Mesenchymal stem cell (in vitro differentiated cells and primary cell): ENCODE measurements around the gene C2orf81.

Experiments used
- DNase-seq: peaks from one replicate; pipeline ENCODE4 v3.0.0-alpha.2; 2013
- H2AFZ ChIP-seq: one replicate; pipeline ENCODE4 v1.6.1; 2013; ENCODE audit warnings: low read depth, mild to moderate bottlenecking, control low read depth, inconsistent platforms, low read length, moderate library complexity
- H2AK5ac ChIP-seq: 2 replicates; pipeline ENCODE4 v1.6.1; 2013; ENCODE audit warnings: low read length, moderate library complexity, mild to moderate bottlenecking, inconsistent platforms; ENCODE audit not compliant: severe bottlenecking
- H2BK120ac ChIP-seq: one replicate; pipeline ENCODE4 v1.6.1; 2013; ENCODE audit warnings: low read depth, mild to moderate bottlenecking, inconsistent platforms, low read length, moderate library complexity
- H2BK12ac ChIP-seq, 2 experiments: one replicate each; pipeline ENCODE4 v1.6.1; 2013; ENCODE audit warnings: inconsistent platforms in 2 of 2, low read length in 2 of 2, mild to moderate bottlenecking in 2 of 2, moderate library complexity in 2 of 2, control low read depth in 1 of 2
- H2BK15ac ChIP-seq: one replicate; pipeline ENCODE4 v1.6.1; 2013; ENCODE audit warnings: mild to moderate bottlenecking, low read depth, inconsistent platforms; ENCODE audit not compliant: poor library complexity, severe bottlenecking
- H2BK5ac ChIP-seq: 2 replicates; pipeline ENCODE4 v1.6.1; 2013; ENCODE audit warnings: low read depth, mild to moderate bottlenecking, low read length, control low read depth, inconsistent platforms; ENCODE audit not compliant: poor library complexity, severe bottlenecking
- H3K14ac ChIP-seq, 2 experiments: one replicate each; pipeline ENCODE4 v1.6.1; 2013; ENCODE audit warnings: inconsistent platforms in 2 of 2, low read length in 2 of 2, control low read depth in 1 of 2, mild to moderate bottlenecking in 1 of 2, moderate library complexity in 1 of 2
- H3K18ac ChIP-seq, 2 experiments: one replicate each; pipeline ENCODE4 v1.6.1; 2013; ENCODE audit warnings: inconsistent platforms in 2 of 2, low read length in 2 of 2, control low read depth in 1 of 2, low read depth in 1 of 2, mild to moderate bottlenecking in 1 of 2
- H3K23ac ChIP-seq, 2 experiments: one replicate each; pipeline ENCODE4 v1.6.1; 2013; ENCODE audit warnings: inconsistent platforms in 2 of 2, low read length in 2 of 2, mild to moderate bottlenecking in 2 of 2, moderate library complexity in 2 of 2, control low read depth in 1 of 2
- H3K27ac ChIP-seq: 2 replicates; pipeline ENCODE4 v1.5.1; 2013; ENCODE audit warnings: mild to moderate bottlenecking, moderate library complexity, low read length, control low read depth, inconsistent platforms; ENCODE audit not compliant: poor library complexity, severe bottlenecking
- H3K27me3 ChIP-seq, 2 experiments: 2 replicates each; pipeline versions ENCODE4 v1.6.1 to v1.7.0; 2013; ENCODE audit warnings: low read length in 2 of 2, mild to moderate bottlenecking in 2 of 2, moderate library complexity in 2 of 2, control low read depth in 1 of 2, inconsistent platforms in 1 of 2; ENCODE audit not compliant: control insufficient read depth in 1 of 2, insufficient read depth in 1 of 2
- H3K36me3 ChIP-seq, 2 experiments: 2 replicates each; pipeline versions ENCODE4 v1.6.1 to v1.7.0; 2013; ENCODE audit warnings: low read length in 2 of 2, control low read depth in 1 of 2, inconsistent platforms in 1 of 2, low read depth in 1 of 2, mild to moderate bottlenecking in 1 of 2; ENCODE audit not compliant: insufficient read depth in 2 of 2, control insufficient read depth in 1 of 2
- H3K4ac ChIP-seq, 2 experiments: one replicate each; pipeline ENCODE4 v1.6.1; 2013; ENCODE audit warnings: inconsistent platforms in 2 of 2, low read length in 2 of 2, mild to moderate bottlenecking in 2 of 2, moderate library complexity in 2 of 2, control low read depth in 1 of 2, low read depth in 1 of 2
- H3K4me1 ChIP-seq: 2 replicates; pipeline ENCODE4 v1.6.1; 2013; ENCODE audit warnings: low read depth, low read length, control low read depth; ENCODE audit not compliant: control insufficient read depth, insufficient read depth
- H3K4me2 ChIP-seq: 2 replicates; pipeline ENCODE4 v1.6.1; 2013; ENCODE audit warnings: low read length, mild to moderate bottlenecking, inconsistent platforms; ENCODE audit not compliant: poor library complexity, severe bottlenecking
- H3K4me3 ChIP-seq, 2 experiments: 2 replicates each; pipeline versions ENCODE4 v1.5.1 to v1.7.0; 2013; ENCODE audit warnings: low read length in 2 of 2, mild to moderate bottlenecking in 2 of 2, control low read depth in 1 of 2, low read depth in 1 of 2; ENCODE audit not compliant: insufficient read depth in 1 of 2
- H3K79me1 ChIP-seq: replicated peaks from 2 replicates; pipeline ENCODE4 v1.6.1; 2013; ENCODE audit warnings: mild to moderate bottlenecking, control low read depth, low read length, inconsistent platforms; ENCODE audit not compliant: poor library complexity, severe bottlenecking
- H3K9ac ChIP-seq: 2 replicates; pipeline ENCODE4 v1.7.0; 2013; ENCODE audit warnings: mild to moderate bottlenecking, low read length, moderate library complexity
- H3K9me3 ChIP-seq: 2 replicates; pipeline ENCODE4 v1.7.0; 2013; ENCODE audit warnings: mild to moderate bottlenecking, low read length; ENCODE audit not compliant: control insufficient read depth
- H4K8ac ChIP-seq: one replicate; pipeline ENCODE4 v1.6.1; 2013; ENCODE audit warnings: inconsistent platforms, mild to moderate bottlenecking, low read length, moderate library complexity
- H4K91ac ChIP-seq: one replicate; pipeline ENCODE4 v1.6.1; 2013; ENCODE audit warnings: mild to moderate bottlenecking, low read length, inconsistent platforms
- WGBS: methylation state at CpG from one replicate; pipeline ENCODE4 v1.1.7; 2013; ENCODE audit warnings: mixed read lengths; 5-methylcytosine and 5-hydroxymethylcytosine counted together

Gene C2orf81

GRCh38 chr2:74427551-74427950, 6.1 kb upstream of the C2orf81 start:
- H2BK5ac ChIP-seq = no peak overlapping the region
- H3K4me1 ChIP-seq = peaks cover 14% of the 10 kb centered on the region
- no peak overlapping the region for H2BK120ac ChIP-seq
- H2BK15ac ChIP-seq = no peak overlapping the region
- H3K4ac ChIP-seq = no peak overlapping the region
- H3K14ac ChIP-seq = no peak overlapping the region
- H3K23ac ChIP-seq = no peak overlapping the region
- no peak overlapping the region for H3K18ac ChIP-seq
- H3K27me3 ChIP-seq = no peaks in the 10 kb centered on the region
- H3K27ac ChIP-seq = no peak overlapping the region
- no peak overlapping the region for H2AK5ac ChIP-seq
- H3K36me3 ChIP-seq = peaks cover 65 to 71% of the 10 kb centered on the region in 2 experiments
- DNase-seq = no peak
- H2AFZ ChIP-seq = no peak overlapping the region
- no peak overlapping the region for H3K4me3 ChIP-seq
- H3K4me2 ChIP-seq = no peak overlapping the region
- H3K79me1 ChIP-seq = peaks cover 13% of the 10 kb centered on the region
- 94% methylated on average over 3 of the region's 3 CpGs for WGBS
- no peaks in the 10 kb centered on the region for H3K9me3 ChIP-seq
- H4K91ac ChIP-seq = no peak overlapping the region
- H2BK12ac ChIP-seq = no peak overlapping the region
- H3K9ac ChIP-seq = no peak overlapping the region
- H4K8ac ChIP-seq = no peak overlapping the region

- H3K79me1 ChIP-seq = peaks cover 5% of the 10 kb centered on the region
- H3K4me2 ChIP-seq = no peak overlapping the region
- no peak overlapping the region for H2AK5ac ChIP-seq
- H3K4ac ChIP-seq = no peak overlapping the region
- H3K9me3 ChIP-seq = no peaks in the 10 kb centered on the region
- no peak overlapping the region for H2BK5ac ChIP-seq
- no peak for DNase-seq
- H3K27me3 ChIP-seq = no peaks in the 10 kb centered on the region
- no peak overlapping the region for H3K4me3 ChIP-seq
- H3K18ac ChIP-seq = no peak overlapping the region
- no peak overlapping the region for H4K91ac ChIP-seq
- H3K9ac ChIP-seq = no peak overlapping the region
- peaks cover 18% of the 10 kb centered on the region for H3K4me1 ChIP-seq
- no peak overlapping the region for H3K27ac ChIP-seq
- H2BK15ac ChIP-seq = no peak overlapping the region
- no peak overlapping the region for H3K14ac ChIP-seq
- 89% methylated on average over 14 of the region's 14 CpGs for WGBS
- H4K8ac ChIP-seq = no peak overlapping the region
- no peak overlapping the region for H2AFZ ChIP-seq
- H2BK12ac ChIP-seq = no peak overlapping the region
- peaks cover 55 to 61% of the 10 kb centered on the region in 2 experiments for H3K36me3 ChIP-seq
- no peak overlapping the region for H3K23ac ChIP-seq
- H2BK120ac ChIP-seq = no peak overlapping the region
Measured at GRCh38 chr2:74426181-74426758, 4.9 kb upstream of the C2orf81 start.

GRCh38 chr2:74425523-74425922, 4.1 kb upstream of the C2orf81 start:
- H3K23ac ChIP-seq = no peak overlapping the region
- peaks cover 1% of the 10 kb centered on the region for H3K79me1 ChIP-seq
- DNase-seq = no peak
- H2AFZ ChIP-seq = no peak overlapping the region
- no peak overlapping the region for H3K4me3 ChIP-seq
- no peak overlapping the region for H3K9ac ChIP-seq
- no peak overlapping the region for H4K91ac ChIP-seq
- no peaks in the 10 kb centered on the region for H3K9me3 ChIP-seq
- H3K4me2 ChIP-seq = no peak overlapping the region
- H2BK12ac ChIP-seq = no peak overlapping the region
- H2BK5ac ChIP-seq = no peak overlapping the region
- no peak overlapping the region for H2BK120ac ChIP-seq
- no peak overlapping the region for H4K8ac ChIP-seq
- no peak overlapping the region for H2AK5ac ChIP-seq
- 96% methylated on average over 7 of the region's 7 CpGs for WGBS
- H3K36me3 ChIP-seq = peaks cover 51 to 56% of the 10 kb centered on the region in 2 experiments
- H3K4ac ChIP-seq = no peak overlapping the region
- no peaks in the 10 kb centered on the region for H3K27me3 ChIP-seq
- H3K27ac ChIP-seq = no peak overlapping the region
- no peak overlapping the region for H3K18ac ChIP-seq
- H3K14ac ChIP-seq = no peak overlapping the region
- no peak overlapping the region for H2BK15ac ChIP-seq
- H3K4me1 ChIP-seq = peaks cover 21% of the 10 kb centered on the region

GRCh38 chr2:74424995-74425406, 3.6 kb upstream of the C2orf81 start:
- Histone ChIP-seq H3K9ac (no peak overlapping the region), H3K14ac (no peak overlapping the region), H2AFZ (no peak overlapping the region), H3K9me3 (no peaks in the 10 kb centered on the region), H4K91ac (no peak overlapping the region), H3K4me3 (no peak overlapping the region), H3K27me3 (no peaks in the 10 kb centered on the region), H3K23ac (no peak overlapping the region), H3K4me1 (peaks cover 16% of the 10 kb centered on the region), H2BK5ac (no peak overlapping the region), H2BK15ac (no peak overlapping the region), H3K36me3 (peaks cover 46 to 51% of the 10 kb centered on the region in 2 experiments), H3K27ac (no peak overlapping the region), H2AK5ac (no peak overlapping the region), H3K4me2 (no peak overlapping the region), H3K79me1 (no peaks in the 10 kb centered on the region), H3K18ac (no peak overlapping the region), H2BK12ac (no peak overlapping the region), H2BK120ac (no peak overlapping the region), H4K8ac (no peak overlapping the region), H3K4ac (no peak overlapping the region)
- WGBS = 95% methylated on average over 4 of the region's 5 CpGs
- DNase-seq = no peak
